Stimulated activated CD8-positive, alpha-beta memory T cell treated with anti-CD3 and anti-CD28 coated beads, Interleukin-15, amount 100 ng/mL, for 24 hours (primary cell): ENCODE results near the gene ARHGAP22.
"Not testable (repeated sequence)": the region's sequence is repeated elsewhere in the genome, so short reads cannot be mapped to it uniquely, and the experiment has no call there.

Experiments used
- DNase-seq: peaks from one replicate; pipeline ENCODE4 v3.0.0-alpha.2; 2020; ENCODE audit warnings: low read depth

Gene ARHGAP22

DNA sequence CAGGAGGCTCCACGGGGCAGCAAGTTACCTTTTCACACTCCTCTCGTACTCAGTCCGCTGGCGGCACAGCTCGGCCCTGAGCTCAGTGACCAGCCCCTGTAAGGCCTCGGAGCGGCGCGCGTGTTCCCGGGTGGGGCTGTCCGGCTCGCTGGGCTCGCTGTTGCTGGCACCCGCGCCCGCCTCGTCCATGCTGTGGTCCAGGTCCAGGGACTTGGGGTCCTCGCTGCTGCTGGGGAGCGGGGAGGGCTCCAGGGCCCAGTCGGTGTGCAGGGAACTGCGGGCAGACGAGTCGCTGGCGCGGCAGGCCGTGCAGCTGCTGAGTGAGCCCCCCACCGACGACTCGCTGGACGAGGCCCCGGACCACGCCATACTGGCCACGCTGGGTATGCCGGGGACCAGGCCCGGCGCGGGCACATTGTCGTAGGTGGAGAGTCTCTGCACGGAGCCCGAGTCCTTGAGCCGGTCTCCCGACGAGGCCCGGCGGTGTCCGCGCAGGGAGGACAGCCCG is 154.6 kb downstream of the ARHGAP22 start:
- no peak for DNase-seq

DNA sequence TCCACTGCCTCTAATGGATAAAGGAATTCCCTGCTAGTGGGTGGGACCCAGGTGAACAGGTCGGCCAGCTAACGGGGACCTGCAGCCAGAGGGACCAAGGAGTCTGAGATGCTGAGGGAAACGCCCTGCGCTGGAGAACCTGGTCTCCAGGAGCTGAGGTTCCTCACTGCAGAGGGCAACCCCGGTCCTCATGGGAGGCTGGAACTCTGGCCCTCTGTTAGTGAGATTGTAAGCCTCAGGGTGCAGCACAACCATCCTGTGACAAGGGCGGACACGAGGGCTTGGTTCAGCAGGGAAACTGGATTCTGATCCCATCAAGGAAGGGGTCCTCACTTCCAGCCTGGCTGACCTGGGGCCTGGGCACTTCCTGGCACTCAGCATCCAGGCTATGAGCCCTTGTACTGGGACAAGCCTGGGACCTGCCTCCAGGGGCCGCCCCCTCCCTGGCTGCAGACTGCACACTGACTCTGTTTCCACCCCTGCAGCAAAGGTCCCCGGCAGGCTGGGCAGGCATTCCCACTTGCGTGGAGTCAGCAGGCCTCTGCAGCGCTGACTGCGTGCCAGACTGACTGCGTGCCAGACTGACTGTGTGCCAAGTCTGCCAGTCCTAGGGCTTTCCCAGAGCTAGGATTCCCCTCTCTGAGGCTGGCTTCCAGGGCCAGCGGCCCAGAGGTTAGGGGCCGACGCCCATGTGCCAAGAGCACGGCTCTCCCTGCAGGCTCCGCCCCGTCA is 155.2 kb downstream of the ARHGAP22 start:
- no peak for DNase-seq

DNA sequence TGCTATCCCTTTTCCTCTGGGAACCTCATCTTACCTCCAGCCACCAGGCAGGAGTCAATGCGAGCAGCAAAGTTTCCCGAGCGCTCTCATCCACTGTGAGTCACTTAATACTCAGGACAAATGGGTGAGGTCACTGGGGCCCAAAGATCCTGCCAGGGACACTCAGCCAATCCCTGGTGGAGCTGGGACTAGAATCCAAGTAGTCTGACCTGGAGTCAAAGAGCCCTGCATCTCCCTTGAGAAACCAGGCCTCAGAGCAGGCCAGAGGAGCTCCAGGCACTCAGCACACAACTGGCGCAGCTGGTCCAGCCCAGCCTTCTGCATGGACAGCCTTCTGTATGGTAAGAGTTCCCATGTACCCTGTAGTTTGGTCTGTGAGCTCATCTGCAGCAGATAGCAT is 156.1 kb downstream of the ARHGAP22 start:
- DNase-seq, result no peak

DNA sequence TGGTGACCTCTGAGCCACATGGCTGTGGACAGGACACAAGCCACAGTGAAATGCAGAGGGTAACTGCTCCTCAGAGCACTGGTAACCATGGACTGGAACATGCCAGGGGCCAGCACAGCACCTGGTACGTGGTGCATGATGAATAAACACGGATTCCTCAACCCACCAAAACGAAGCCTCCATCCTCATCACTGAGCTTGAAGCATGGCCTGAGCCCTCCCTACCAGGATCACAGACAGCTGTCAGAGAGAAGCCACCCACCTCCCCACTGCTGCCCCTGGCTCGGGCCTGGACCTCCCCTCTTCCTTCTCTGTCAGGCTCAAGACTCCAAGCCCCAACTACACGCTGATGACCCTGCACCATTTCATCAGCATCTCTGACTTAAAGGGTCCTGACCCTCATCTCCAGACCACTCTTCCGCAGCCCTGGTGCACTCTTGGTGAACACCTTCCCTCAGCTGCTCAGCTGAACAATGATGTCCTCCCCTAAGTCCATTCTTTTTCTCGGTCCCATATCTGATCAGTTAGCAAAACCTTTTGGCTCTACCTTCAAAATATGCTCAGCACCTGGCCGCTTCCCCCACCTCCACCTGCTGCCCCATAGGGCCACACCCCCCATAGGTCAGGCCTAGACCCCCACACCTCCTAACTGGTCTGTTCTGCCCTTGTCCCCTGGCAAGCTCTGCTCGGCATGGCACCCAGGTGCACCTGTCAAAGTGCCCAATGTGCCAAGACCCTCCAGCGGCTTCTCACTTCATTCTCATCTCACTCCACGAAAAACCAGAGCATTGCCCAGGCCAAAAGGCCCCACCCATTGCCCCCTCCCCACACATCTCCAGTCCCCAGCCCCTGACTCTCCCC is 157.3 kb downstream of the ARHGAP22 start:
- no peak for DNase-seq

DNA sequence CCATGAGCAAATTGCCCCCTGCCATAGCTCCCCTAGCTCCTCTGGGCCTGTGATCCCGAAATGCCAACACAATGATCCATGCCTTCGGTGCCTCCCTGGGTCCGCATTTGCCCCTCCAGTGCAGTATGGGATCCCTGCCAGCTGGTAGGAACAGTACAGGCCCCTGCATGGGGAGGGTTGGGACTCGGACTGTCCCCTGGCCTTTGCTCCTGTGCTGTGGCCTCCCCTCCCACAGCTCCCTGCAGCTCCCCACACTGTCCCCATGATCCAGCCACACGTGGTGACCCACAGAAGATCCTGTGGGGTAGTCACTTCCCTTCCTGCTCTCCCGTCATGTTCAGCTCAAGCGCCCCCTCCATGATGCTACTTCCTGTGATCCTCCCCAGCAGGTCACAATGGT is 158.1 kb downstream of the ARHGAP22 start:
- no peak for DNase-seq

DNA sequence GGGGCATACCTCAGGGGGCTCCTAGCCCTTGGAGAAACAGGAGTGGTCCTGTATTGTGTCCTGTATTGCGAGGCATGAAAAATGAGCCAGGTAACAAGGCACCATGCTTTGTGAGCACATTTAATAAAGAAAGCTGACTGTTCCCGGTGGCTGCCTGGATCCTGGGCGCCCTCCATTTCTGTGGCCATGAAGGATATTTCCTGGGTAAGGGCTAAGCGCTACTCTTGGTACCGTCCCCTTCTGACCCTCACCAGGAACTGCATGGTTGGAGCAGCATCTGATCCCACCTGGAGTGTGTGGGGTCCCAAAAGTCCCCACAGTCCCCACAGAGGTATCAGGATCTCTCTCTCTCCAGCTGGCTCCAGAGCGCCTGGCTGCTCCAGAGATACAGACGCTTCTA is 158.9 kb downstream of the ARHGAP22 start:
- no peak for DNase-seq

DNA sequence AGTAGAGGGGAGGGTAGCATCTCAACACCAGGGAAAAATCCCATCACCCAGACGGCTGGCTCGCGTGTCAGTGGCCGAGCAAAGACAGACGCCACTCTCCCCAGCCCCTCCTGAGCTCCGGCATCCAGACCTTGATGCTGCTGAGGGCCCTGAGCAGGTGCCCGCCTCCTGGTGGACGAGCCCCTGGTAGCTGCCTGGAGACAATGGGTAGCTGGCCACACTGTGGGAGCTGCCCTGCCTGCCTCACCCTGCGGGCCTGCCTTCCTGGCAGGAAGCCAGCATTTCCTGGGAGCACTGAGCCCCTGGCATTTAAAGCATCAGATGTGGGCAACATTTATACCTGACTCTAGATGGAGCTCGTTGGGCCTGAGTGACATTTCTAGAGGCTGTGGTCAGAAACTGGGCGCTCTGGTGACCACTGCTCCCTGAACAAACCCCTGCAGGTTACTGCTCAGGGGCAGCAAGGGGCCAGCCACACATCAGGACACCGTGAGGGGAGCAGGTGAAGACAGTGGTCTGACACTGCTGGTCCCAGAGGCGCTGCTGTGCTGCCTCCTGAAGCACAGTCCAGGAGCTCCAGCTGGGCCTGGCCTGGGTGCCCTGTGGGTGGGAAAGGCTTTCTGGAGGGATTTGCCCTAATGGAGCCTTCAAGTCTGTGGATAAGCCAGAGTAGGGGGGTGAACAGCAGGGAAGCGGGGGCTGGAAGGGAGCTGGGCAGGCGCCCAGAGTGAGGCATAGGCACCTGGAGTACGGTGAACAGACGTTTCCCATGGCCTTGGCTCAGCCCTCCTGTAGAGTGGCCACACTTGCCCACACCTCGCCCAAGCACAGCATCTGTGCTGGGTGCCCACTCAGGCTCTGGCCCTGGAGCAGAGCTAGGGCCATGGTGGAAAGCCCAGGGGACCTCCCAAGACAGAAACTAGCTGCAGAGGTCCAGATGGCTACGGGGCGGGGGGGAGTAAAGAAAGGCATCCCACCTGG is 159.7 kb downstream of the ARHGAP22 start:
- no peak for DNase-seq

DNA sequence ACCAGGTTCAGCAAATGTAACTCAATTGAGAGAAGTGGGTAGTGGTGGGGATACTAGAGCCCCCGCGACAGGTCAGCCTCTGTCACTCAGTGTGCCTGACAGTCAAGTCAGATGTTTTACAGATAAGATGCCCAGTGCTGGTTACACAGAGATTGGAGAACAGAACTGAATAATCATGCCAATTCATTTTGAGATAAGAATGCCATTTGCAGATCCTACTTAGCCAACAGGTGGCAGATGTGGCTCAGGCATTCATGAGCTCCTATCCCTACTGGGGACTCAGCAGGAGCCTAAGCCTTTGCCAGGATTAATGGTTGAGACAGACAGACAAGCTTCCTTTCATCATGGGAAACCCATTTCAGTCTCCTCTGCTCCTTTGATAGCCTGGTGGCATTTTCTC is 160.6 kb downstream of the ARHGAP22 start:
- DNase-seq, result no peak

DNA sequence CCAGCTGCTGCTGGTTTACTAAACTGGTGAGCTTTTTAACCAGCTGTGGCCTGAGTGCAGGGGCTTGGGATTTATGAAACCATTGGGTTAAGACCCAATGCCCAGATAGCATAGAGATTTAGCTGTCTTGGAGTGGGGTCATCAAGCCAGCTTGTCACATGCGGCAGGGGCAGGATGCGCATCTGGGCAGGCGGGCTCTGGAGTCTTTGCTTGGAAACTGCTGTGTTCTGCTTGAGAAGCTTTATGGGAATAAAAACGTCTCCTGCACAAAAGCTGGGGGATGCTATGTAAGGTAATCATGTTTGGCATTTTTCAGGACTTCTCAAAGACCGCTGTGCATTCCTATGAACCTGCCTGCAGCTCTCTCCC is 162.1 kb downstream of the ARHGAP22 start:
- no peak for DNase-seq

DNA sequence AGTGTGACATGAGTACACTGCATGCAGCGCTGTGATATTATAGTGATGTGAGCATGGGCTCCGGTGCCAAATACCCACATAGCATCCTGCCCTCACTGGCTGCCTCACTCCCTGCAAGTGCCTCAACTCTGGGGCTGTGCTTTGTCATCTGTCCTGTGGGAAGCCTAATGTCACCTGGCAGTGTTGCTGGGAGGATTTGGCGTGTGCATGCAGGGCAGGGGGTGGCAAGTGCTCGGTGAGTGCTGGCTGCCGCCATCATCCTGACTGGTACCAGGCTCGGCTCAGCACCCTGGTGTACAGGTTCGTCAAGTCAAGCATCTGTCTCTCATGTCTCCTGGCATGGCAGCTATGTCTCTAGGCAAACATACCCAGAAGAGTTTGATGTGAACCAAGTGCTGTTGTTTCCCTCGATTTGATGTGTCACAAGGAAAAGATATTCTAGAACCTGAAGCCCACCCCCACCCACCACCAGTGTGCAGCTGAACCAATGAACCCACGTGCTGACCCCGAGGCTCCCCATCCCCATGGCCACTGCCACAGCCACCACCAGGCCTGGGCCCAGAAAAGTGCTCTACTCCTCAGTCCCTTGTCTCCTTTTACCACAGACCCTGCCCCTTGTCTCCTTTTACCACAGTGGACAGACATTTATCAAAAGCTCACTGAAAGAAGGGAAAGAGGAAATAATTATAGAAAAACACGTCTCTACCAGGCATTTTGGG is 162.6 kb downstream of the ARHGAP22 start:
- DNase-seq, result no peak

DNA sequence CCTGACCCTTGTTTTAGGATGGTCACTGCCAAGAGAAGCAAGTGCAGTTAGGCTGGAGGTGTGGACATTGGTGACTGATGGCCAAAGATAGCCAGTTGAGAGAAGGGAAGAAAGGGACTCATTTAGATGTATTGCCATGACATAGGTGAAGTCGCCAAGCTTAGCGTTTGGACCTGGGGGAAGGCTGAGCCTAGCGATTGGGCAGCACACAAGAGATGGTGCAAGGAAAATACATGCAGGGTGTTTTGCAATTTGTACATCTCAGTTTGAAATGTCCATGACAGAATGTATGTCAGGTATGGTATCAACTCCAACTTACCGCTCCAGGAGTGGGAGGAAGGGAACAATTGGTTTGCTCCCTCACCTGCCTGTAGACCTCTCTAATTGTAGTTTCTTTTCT is 164.1 kb downstream of the ARHGAP22 start:
- DNase-seq, result no peak

DNA sequence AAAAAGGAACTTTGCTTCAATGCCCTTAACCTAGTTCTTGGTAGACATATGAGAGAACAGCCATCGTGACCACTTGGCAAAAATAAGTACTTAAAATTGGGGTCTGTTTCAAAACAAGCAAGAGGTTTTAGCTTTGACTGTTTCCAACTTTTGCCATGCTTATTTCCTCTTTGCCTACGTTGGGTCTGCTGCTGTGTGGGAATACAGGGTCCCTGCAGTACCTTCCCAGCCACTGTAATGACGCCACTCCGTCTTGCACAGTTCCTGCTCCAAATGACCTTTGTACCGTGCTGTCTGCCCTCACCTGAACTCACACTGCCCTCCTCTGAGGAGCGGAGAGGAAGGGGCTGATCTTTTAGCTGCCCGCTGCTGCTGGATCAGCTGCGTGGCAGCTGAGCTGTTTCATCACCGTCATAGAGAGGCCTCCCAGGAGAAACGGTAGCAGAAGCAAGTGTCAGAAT is 165.3 kb downstream of the ARHGAP22 start:
- no peak for DNase-seq

DNA sequence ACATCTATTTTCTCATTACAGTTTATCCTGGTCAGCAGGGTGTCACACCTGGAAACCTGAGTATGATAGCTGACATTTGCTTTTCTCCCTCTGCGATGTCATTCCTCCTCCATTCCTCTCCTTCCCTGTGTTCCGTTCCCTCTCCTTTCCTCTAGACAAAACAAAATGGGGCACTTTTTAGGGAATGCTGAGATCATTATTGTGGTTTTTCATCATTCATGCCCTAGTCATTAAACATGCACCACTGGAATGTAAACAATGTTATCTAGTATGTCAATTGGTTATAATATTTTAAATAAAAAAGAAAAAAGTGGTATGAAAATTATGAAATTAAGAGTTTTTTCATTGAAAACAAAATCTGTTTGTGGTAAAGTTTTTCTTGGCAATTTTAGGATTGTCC is 165.8 kb downstream of the ARHGAP22 start:
- DNase-seq, result no peak

DNA sequence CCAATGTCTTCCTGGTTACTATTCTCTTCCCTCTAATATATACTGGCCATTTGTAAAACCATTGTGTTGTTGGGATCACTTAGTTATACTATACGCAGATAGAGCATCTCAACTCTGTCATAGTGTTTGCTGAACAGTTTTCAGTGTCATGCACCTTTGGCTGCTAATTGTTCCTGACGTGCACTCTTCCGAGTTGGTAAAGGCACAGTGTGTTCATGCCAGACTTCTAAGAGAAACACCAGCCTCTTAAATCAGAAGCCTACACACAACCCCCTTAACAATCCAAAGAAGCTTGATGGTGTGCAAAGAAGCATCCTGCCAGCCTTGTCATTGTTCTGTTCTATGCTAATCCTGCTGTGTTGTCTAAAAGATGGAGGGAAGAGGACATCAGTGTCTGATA is 167.3 kb downstream of the ARHGAP22 start:
- DNase-seq, result no peak

DNA sequence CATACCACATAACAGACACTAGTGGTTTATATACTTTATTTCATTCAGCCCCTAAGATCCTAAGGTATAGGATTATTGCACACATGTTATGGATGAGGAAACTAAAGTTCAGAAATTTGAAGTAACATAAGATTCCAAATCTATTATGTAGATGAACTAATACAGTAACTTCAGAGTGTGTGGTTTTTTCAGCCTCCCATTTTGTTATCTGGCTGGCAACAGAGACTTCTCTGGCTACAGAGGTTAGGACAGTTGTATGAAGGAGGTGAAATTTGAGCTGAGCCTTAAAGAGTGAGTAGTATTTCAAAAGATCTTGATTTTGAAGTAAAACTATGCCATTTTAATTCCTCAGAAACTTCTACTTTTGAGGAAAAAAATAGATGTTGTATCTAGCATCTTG is 173.0 kb downstream of the ARHGAP22 start:
- DNase-seq, result no peak

DNA sequence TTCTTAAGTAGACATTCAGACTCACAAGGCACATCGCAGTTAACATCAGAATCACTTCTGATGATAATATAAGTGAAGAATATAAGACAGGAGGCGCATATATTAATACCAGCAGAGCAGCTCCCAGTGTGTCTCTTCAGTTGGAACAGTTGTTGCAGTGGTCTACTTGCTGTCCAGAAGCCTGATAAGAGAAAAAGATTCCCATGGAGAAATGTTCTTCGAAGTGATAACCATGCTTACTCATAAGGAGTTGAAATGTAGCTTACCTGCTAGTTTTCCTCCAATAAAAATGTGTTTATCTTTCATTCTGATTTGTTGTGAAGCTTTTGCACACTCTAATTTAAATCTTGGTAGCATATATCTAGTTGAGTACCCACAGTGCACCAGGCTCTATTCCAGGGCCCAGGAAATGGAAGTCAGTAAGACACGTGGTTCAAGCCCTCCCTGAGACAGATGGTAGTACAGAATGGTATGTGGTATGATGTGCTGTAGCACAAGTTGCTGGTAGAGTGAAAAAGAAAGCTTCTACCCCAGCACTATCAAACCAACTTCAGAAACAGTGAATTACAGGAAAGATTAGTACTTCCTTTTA is 174.4 kb downstream of the ARHGAP22 start:
- no peak for DNase-seq

DNA sequence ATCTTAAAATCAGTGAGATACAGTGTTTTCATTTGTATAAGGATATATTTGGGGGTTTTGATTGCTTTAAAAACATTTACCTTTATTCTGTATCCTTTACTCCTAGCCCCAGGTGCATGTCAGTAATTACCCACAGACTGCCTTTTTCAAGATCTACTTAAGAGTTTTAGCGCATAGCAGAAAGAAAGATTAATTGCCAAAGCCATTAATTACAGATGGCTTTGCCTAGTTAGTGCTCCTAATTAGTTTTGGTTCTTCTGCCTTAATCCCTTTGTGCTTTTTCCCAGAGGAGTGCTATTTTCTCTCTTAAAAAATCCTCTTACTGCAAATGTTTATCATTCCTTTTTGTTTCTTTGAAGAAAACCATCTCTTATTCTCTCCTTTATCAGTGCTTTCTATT is 175.6 kb downstream of the ARHGAP22 start:
- DNase-seq, result no peak

DNA sequence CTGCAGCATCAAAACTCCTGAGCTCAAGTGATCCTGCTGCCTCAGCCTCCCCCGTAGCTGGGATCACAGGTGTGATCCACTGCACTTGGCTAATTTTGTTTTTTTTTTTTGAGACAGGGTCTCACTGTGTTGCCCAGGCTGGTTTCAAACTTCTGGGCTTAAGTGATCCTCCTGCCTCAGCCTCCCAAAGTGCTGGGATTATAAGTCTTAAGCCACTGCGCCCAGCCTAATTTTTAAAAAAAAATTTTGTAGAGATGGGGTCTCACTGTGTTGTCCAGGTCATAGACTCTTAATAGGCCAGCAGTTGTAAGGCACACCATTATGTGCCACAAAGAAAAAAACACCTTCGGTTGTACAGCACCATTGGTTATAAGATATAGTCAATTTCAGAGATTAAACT is 176.0 kb downstream of the ARHGAP22 start:
- DNase-seq, result no peak

DNA sequence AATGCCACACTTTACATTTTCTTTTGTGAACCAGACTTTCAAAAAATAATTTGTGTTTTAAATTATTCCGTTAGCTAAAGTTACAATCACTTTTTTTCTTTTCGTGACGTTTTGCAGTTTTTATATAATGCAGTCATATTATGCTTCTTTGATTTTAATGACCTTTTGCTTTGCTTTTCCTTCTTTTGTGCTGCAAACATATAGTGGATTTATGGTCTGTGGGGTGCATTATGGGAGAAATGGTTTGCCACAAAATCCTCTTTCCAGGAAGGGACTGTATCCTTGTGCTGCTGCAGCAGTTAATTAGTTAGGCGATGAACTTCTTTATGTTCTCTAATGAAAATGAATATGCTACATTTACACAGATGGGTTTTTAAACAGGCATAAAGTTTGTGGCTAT is 181.0 kb downstream of the ARHGAP22 start:
- DNase-seq, result no peak

DNA sequence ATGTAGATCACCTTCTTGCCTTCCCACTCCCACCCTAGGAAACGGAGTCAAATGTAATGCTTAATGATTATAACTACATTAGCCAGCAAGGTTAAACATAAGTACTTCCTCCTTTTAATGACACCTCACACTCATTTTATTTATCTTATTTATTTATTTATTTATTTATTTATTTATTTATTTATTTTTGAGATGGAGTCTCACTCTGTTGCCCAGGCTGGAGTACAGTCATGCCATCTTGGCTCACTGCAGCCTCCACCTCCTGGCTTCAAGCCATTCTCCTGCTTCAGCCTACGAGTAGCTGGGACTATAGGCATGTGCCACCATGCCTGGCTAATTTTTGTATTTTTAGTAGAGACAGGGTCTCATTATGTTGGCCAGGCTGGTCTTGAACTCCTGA is 183.0 kb downstream of the ARHGAP22 start:
- not testable (repeated sequence) for DNase-seq

DNA sequence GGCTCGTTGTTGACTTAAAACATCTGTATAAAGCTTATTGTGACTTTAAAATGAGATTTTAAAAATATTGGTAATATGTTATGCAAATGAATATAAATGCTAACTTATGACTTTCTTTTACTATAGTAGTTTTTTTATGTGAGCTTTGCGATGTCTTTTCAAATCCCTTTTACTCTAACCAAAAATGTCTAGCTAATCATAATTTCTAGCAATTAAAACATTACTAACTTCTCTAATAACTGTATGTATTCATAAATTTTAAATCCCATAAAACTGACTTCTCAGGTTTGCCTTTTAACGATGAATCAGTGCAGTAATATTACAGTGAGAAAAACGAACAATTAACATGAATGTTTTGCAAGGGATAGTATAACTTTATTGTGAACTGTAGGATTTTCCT is 185.2 kb downstream of the ARHGAP22 start:
- DNase-seq, result no peak
